ENCODE data around the gene SRGAP2C.
"Not testable (repeated sequence)": the region's sequence is repeated elsewhere in the genome, so short reads cannot be mapped to it uniquely, and the experiment has no call there.

- TF ChIP-seq POLR2A (IDR thresholded peaks at IDR 0.05); CTCF (IDR thresholded peaks at IDR 0.05); EP300 (IDR thresholded peaks at IDR 0.05; ENCODE audit: low read depth): not testable (repeated sequence)
These were observed 201.7 kb downstream of the SRGAP2C start for GRCh38 chr1:121386319-121386948.
